Right lobe of liver (tissue), 6 donors: ENCODE data around the gene WASL. TPM values are rescaled to one million over a fixed set of nuclear protein-coding genes. Genes with fewer than 3 reads are reported as not detected.

Experiments
- ATAC-seq, 4 donors: fragments of 200-7000 bp; cut with Tn5 transposase; one replicate each; pipeline ENCODE4 v1.9.1; 2020; ENCODE audit warnings: mild to moderate bottlenecking in 4 of 4, moderate library complexity in 4 of 4
- DNase-seq, 3 donors: peaks; one replicate each; pipeline ENCODE4 v3.0.0-alpha.2; 2020
- H3K27ac ChIP-seq, 3 donors: fragments of 200-600 bp; one replicate each; pipeline ENCODE4 v1.8.0; 2022
- H3K27me3 ChIP-seq, 2 donors: fragments of 200-600 bp; one replicate each; pipeline ENCODE4 v1.8.0; 2022
- H3K36me3 ChIP-seq, 4 donors: fragments of 200-600 bp; sonication (generic) in 1 of 4; one replicate each; pipeline versions ENCODE4 v1.5.1 to v1.8.0; 2017 to 2022; ENCODE audit warnings: control low read depth in 1 of 4
- H3K4me1 ChIP-seq, 4 donors: fragments of 200-600 bp; sonication (generic) in 1 of 4; one replicate each; pipeline versions ENCODE4 v1.5.1 to v1.8.0; 2017 to 2022; ENCODE audit warnings: control low read depth in 1 of 4
- H3K4me3 ChIP-seq, 3 donors: fragments of 200-600 bp; one replicate each; pipeline ENCODE4 v1.8.0; 2022
- H3K9me3 ChIP-seq, 4 donors: fragments of 200-600 bp; sonication (generic) in 1 of 4; one replicate each; pipeline versions ENCODE4 v1.5.1 to v1.8.0; 2017 to 2022; ENCODE audit warnings: control low read depth in 1 of 4
- POLR2A ChIP-seq: fragments of 450-650 bp; IDR thresholded peaks from one replicate; pipeline ENCODE4 v1.6.1; 2017; ENCODE audit warnings: antibody characterized with exemption, mild to moderate bottlenecking
- WGBS: methylation state at CpG from one replicate; pipeline ENCODE4 v1.1.6; 2018; ENCODE audit warnings: low coverage, low lambda C conversion rate; ENCODE audit not compliant: insufficient coverage; ENCODE audit errors: missing lambda C conversion rate; 5-methylcytosine and 5-hydroxymethylcytosine counted together
- intact Hi-C, 2 donors: fragments of 100-400 bp; cut with DNase I; formaldehyde crosslinking; loops; one replicate each; pipeline versions ENCODE4 v1.11.2 to v1.14.1; 2022
- total RNA-seq, 6 experiments: library from RNA; depleted of rRNA in 2 of 6; stranded (reverse); fragments of >200 nt in 2 of 6; fragmentation: NEBNext Ultra II Directional in 3 of 6; extraction: Animal tissue kit (Norgen Biotek cat#: 25700) in 3 of 6; gene quantifications; one replicate each; pipeline versions ENCODE4 v1.1.0 to v1.2.4, GENCODE V29; 2016 to 2023
- TF ChIP-seq, protein P1 (sequence below), 4 donors: fragments of 200-600 bp in 3 of 4; fragments of 450-650 bp in 1 of 4; IDR thresholded peaks; one replicate each; pipeline versions ENCODE4 v1.5.1 to v1.8.0; 2016 to 2022; ENCODE audit warnings: antibody characterized with exemption in 4 of 4, mild to moderate bottlenecking in 2 of 4
- donor health status: DM: no; HTN: yes; CAD: no.
- donor health status: DM: no; HTN: no; CAD: no.
- donor health status: DM: no; HTN: no; CAD: no.
- donor health status: DM: no; HTN: yes; CAD: no.
- donor health status: DM: no; HTN: yes; CAD: no.

The WASL gene
- total RNA-seq, 6 experiments from 2014 or later = 20.6 to 26.7 (median 24.8) TPM

DNA sequence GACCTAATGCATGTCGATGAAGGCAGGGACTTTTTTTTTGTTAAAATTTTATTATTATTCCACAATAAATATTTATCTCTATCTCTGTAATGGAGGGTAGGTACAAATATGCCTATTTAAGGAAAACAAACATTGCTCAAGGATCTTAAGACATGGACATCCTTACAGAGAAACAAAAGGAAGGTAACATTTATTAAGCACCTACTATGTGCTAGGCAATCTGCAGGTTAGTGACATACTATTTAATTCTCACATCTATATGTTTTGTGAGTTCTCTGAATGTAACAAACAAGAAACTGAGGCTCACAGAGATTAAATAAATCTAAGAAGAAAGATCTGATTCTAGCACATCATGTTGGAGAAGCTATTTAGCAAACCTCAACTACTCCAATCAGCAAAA, 61.1 kb downstream of the WASL start:
- H3K27ac ChIP-seq = no peak overlapping the region
- no peak overlapping the region for H3K4me3 ChIP-seq
- WGBS = 80% methylated on average over 1 of the region's 1 CpG
- DNase-seq (no peak), ATAC-seq (no peak)
- no peaks in the 10 kb centered on the region for H3K27me3 ChIP-seq
- H3K9me3 ChIP-seq = no peaks in the 10 kb centered on the region
- H3K4me1 ChIP-seq = peaks cover 0 to 5% (median 0%) of the 10 kb centered on the region in 4 donors
- intact Hi-C loops = no loop called here
- TF ChIP-seq POLR2A = no peak
- TF ChIP-seq, protein P1, sequence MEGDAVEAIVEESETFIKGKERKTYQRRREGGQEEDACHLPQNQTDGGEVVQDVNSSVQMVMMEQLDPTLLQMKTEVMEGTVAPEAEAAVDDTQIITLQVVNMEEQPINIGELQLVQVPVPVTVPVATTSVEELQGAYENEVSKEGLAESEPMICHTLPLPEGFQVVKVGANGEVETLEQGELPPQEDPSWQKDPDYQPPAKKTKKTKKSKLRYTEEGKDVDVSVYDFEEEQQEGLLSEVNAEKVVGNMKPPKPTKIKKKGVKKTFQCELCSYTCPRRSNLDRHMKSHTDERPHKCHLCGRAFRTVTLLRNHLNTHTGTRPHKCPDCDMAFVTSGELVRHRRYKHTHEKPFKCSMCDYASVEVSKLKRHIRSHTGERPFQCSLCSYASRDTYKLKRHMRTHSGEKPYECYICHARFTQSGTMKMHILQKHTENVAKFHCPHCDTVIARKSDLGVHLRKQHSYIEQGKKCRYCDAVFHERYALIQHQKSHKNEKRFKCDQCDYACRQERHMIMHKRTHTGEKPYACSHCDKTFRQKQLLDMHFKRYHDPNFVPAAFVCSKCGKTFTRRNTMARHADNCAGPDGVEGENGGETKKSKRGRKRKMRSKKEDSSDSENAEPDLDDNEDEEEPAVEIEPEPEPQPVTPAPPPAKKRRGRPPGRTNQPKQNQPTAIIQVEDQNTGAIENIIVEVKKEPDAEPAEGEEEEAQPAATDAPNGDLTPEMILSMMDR (IDR thresholded peaks at IDR 0.05) = no peak
- peaks cover 0 to 34% (median 6%) of the 10 kb centered on the region in 4 donors for H3K36me3 ChIP-seq

DNA sequence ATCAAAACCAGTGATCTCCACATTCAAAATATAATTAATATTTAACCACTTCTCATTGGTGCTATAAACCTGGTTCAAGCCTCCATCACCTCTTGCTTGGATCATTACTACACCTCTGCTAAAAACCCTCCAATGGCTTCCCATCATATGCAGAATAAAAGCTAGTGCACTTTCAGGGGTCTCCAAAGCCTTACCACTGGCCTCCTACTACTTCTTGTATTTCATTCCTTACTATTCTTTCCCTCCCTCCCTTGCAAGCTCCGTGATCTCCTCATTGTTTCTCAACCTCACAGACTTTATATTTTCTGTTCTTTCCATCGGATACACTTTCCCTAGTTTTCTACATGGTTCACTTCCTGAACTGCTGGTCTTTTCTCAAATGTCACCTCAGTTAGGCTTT, 61.6 kb downstream of the WASL start:
- peaks cover 0 to 30% (median 6%) of the 10 kb centered on the region in 4 donors for H3K36me3 ChIP-seq
- WGBS = 83% methylated on average over 2 of the region's 2 CpGs
- intact Hi-C loops = no loop called here

DNA sequence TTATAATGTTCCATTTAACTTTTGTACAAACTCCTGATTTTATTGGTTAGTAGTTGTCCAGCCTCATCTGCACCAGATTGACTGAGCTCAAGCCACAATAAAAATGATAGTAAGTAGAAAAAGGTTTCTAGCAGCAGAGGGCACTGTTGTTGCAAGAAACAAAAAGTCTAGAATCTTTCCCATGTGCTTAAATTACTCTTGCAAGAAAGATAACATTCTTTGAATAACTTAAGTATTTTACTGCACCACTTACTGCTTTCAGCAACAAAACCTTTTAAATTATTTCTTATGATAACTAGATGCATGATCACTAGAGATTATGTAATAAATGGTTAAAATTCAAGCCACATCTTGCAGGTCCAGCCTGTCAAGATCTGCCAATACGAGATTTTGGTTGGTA, 66.1 kb downstream of the WASL start:
- TF ChIP-seq POLR2A = no peak
- TF ChIP-seq, protein P1 (IDR thresholded peaks at IDR 0.05) = peak; percentile 52 to 73 (median 58)
- WGBS = 27% methylated on average over 1 of the region's 1 CpG
- H3K4me3 ChIP-seq = no peak overlapping the region
- peaks cover 0 to 34% (median 14%) of the 10 kb centered on the region in 4 donors for H3K4me1 ChIP-seq
- intact Hi-C loops = no loop called here
- H3K36me3 ChIP-seq = peaks cover 0 to 3% (median 0%) of the 10 kb centered on the region in 4 donors
- H3K27ac ChIP-seq = no peak overlapping the region
- DNase-seq (no peak), ATAC-seq (peak; percentile 64 to 71 (median 70))
- no peaks in the 10 kb centered on the region for H3K9me3 ChIP-seq
- H3K27me3 ChIP-seq = no peaks in the 10 kb centered on the region

More for the DNA sequence above, 61.6 kb downstream of the WASL start:
- H3K9me3 ChIP-seq = no peaks in the 10 kb centered on the region
- no peaks in the 10 kb centered on the region for H3K27me3 ChIP-seq
- no peak overlapping the region for H3K27ac ChIP-seq
- no peak overlapping the region for H3K4me3 ChIP-seq
- ATAC-seq (no peak), DNase-seq (no peak)
- TF ChIP-seq, protein P1 (IDR thresholded peaks at IDR 0.05) = no peak
- TF ChIP-seq POLR2A = no peak
- peaks cover 0 to 10% (median 3%) of the 10 kb centered on the region in 4 donors for H3K4me1 ChIP-seq

DNA sequence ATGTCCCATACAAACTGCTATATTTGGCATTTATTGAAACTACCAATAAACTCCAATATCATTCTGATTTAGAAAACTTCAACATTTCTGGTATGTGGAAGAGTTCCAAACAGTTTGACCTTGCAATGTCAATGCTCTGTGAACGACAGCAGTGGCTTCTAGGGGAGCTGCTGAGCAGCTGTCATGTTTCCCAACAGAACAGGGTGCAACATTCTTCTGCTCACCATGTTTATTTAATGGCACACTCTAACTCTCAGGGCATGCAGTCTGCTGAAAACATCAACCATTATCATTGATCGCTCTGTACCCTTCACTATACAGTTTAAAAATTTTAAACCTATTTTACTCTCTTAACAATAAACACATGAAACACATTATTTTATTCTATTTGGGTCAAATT, 67.2 kb downstream of the WASL start:
- H3K4me3 ChIP-seq = no peak overlapping the region
- H3K27me3 ChIP-seq = no peaks in the 10 kb centered on the region
- 20% methylated on average over 2 of the region's 2 CpGs for WGBS
- intact Hi-C loops = no loop called here
- no peaks in the 10 kb centered on the region for H3K9me3 ChIP-seq
- peaks cover 0 to 34% (median 14%) of the 10 kb centered on the region in 4 donors for H3K4me1 ChIP-seq
- DNase-seq (peak in 2 of 3 donors; percentile 60 to 71), ATAC-seq (peak; percentile 94 to 97 (median 94))
- TF ChIP-seq, protein P1 (IDR thresholded peaks at IDR 0.05) = peak in 1 of 4 donors; percentile 19
- no peak for TF ChIP-seq POLR2A
- no peaks in the 10 kb centered on the region for H3K36me3 ChIP-seq
- H3K27ac ChIP-seq = peak overlapping the region in 2 of 3 donors; percentile 51 to 58
